Mucosa of stomach (tissue), 1 donor: ENCODE measurements around the gene OR2V2.
"Not testable (repeated sequence)": the region's sequence is repeated elsewhere in the genome, so short reads cannot be mapped to it uniquely, and the experiment has no call there.

ENCODE experiments used
- H3K27me3 ChIP-seq: one replicate; pipeline ENCODE4 v1.7.0; 2013; ENCODE audit warnings: mild to moderate bottlenecking, low read length; ENCODE audit not compliant: control insufficient read depth, insufficient read depth
- H3K36me3 ChIP-seq: one replicate; pipeline ENCODE4 v1.7.0; 2013; ENCODE audit warnings: low read length; ENCODE audit not compliant: control insufficient read depth, insufficient read depth
- H3K4me1 ChIP-seq: one replicate; pipeline ENCODE4 v1.7.0; 2013; ENCODE audit warnings: mild to moderate bottlenecking, low read length; ENCODE audit not compliant: control insufficient read depth, insufficient read depth
- H3K4me3 ChIP-seq: one replicate; pipeline ENCODE4 v1.7.0; 2013; ENCODE audit warnings: low read length
- H3K9ac ChIP-seq: one replicate; pipeline ENCODE4 v1.7.0; 2013; ENCODE audit warnings: mild to moderate bottlenecking, low read length, moderate library complexity
- H3K9me3 ChIP-seq: one replicate; pipeline ENCODE4 v1.7.0; 2013; ENCODE audit warnings: mild to moderate bottlenecking, low read length, moderate library complexity; ENCODE audit not compliant: control insufficient read depth
- donor health status: Pancreatic carcinoma.

OR2V2 gene

GRCh38 chr5:181107699-181108098, 39.7 kb upstream of the OR2V2 start:
- H3K4me1 ChIP-seq: no peaks in the 10 kb centered on the region
- no peak overlapping the region for H3K4me3 ChIP-seq
- no peaks in the 10 kb centered on the region for H3K36me3 ChIP-seq
- H3K9ac ChIP-seq: no peak overlapping the region
- H3K27me3 ChIP-seq: peaks cover 60% of the 10 kb centered on the region
- H3K9me3 ChIP-seq: no peaks in the 10 kb centered on the region

- Histone ChIP-seq H3K27me3 (peaks cover 60% of the 10 kb centered on the region), H3K9ac (no peak overlapping the region), H3K9me3 (no peaks in the 10 kb centered on the region), H3K4me3 (no peak overlapping the region), H3K4me1 (no peaks in the 10 kb centered on the region), H3K36me3 (no peaks in the 10 kb centered on the region)
Measured at GRCh38 chr5:181108578-181109165, 38.7 kb upstream of the OR2V2 start.

GRCh38 chr5:181109489-181110013, 37.8 kb upstream of the OR2V2 start:
- Histone ChIP-seq H3K4me3 (no peak overlapping the region), H3K36me3 (no peaks in the 10 kb centered on the region), H3K27me3 (peaks cover 61% of the 10 kb centered on the region), H3K4me1 (no peaks in the 10 kb centered on the region), H3K9me3 (no peaks in the 10 kb centered on the region), H3K9ac (no peak overlapping the region)

- Histone ChIP-seq H3K4me3 (no peak overlapping the region), H3K9me3 (no peaks in the 10 kb centered on the region), H3K36me3 (no peaks in the 10 kb centered on the region), H3K27me3 (peaks cover 72% of the 10 kb centered on the region), H3K9ac (no peak overlapping the region), H3K4me1 (no peaks in the 10 kb centered on the region)
Measured at GRCh38 chr5:181111010-181111409, 36.4 kb upstream of the OR2V2 start.

- H3K36me3 ChIP-seq: no peaks in the 10 kb centered on the region
- peaks cover 71% of the 10 kb centered on the region for H3K27me3 ChIP-seq
- no peak overlapping the region for H3K9ac ChIP-seq
- no peaks in the 10 kb centered on the region for H3K9me3 ChIP-seq
- no peaks in the 10 kb centered on the region for H3K4me1 ChIP-seq
- H3K4me3 ChIP-seq: no peak overlapping the region
Measured at GRCh38 chr5:181112476-181112875, 34.9 kb upstream of the OR2V2 start.

GRCh38 chr5:181113572-181113971, 33.8 kb upstream of the OR2V2 start:
- not testable (repeated sequence) for H3K4me3 ChIP-seq, H3K9ac ChIP-seq, H3K9me3 ChIP-seq, H3K36me3 ChIP-seq, H3K4me1 ChIP-seq
- H3K27me3 ChIP-seq: peaks cover 70% of the 10 kb centered on the region

- no peak overlapping the region for H3K4me3 ChIP-seq
- H3K9me3 ChIP-seq: no peaks in the 10 kb centered on the region
- peaks cover 72% of the 10 kb centered on the region for H3K27me3 ChIP-seq
- no peak overlapping the region for H3K9ac ChIP-seq
- no peaks in the 10 kb centered on the region for H3K36me3 ChIP-seq
- H3K4me1 ChIP-seq: no peaks in the 10 kb centered on the region
Measured at GRCh38 chr5:181114284-181114843, 33.0 kb upstream of the OR2V2 start.

- Histone ChIP-seq H3K36me3 (no peaks in the 10 kb centered on the region), H3K27me3 (peaks cover 65% of the 10 kb centered on the region), H3K4me3 (no peak overlapping the region), H3K9me3 (no peaks in the 10 kb centered on the region), H3K4me1 (no peaks in the 10 kb centered on the region), H3K9ac (no peak overlapping the region)
Measured at GRCh38 chr5:181114844-181115778, 32.3 kb upstream of the OR2V2 start.

- Histone ChIP-seq H3K36me3 (no peaks in the 10 kb centered on the region), H3K9me3 (no peaks in the 10 kb centered on the region), H3K4me3 (no peak overlapping the region), H3K27me3 (peaks cover 49% of the 10 kb centered on the region), H3K9ac (no peak overlapping the region), H3K4me1 (no peaks in the 10 kb centered on the region)
Measured at GRCh38 chr5:181118369-181118768, 29.0 kb upstream of the OR2V2 start.

GRCh38 chr5:181119105-181119504, 28.3 kb upstream of the OR2V2 start:
- peaks cover 45% of the 10 kb centered on the region for H3K27me3 ChIP-seq
- no peaks in the 10 kb centered on the region for H3K4me1 ChIP-seq
- H3K4me3 ChIP-seq: no peak overlapping the region
- H3K9ac ChIP-seq: no peak overlapping the region
- H3K36me3 ChIP-seq: no peaks in the 10 kb centered on the region
- no peaks in the 10 kb centered on the region for H3K9me3 ChIP-seq

- H3K9ac ChIP-seq: no peak overlapping the region
- no peaks in the 10 kb centered on the region for H3K4me1 ChIP-seq
- no peaks in the 10 kb centered on the region for H3K9me3 ChIP-seq
- no peaks in the 10 kb centered on the region for H3K36me3 ChIP-seq
- H3K4me3 ChIP-seq: no peak overlapping the region
- H3K27me3 ChIP-seq: peaks cover 36% of the 10 kb centered on the region
Measured at GRCh38 chr5:181120306-181120705, 27.1 kb upstream of the OR2V2 start.

GRCh38 chr5:181120761-181121160, 26.6 kb upstream of the OR2V2 start:
- Histone ChIP-seq H3K27me3 (peaks cover 32% of the 10 kb centered on the region), H3K9me3 (no peaks in the 10 kb centered on the region), H3K9ac (no peak overlapping the region), H3K4me3 (no peak overlapping the region), H3K36me3 (no peaks in the 10 kb centered on the region), H3K4me1 (no peaks in the 10 kb centered on the region)
